SKM-1 treated with dmso at 0.1 percent for 144 hours (cell line): ENCODE data around the gene NFXL1.

ENCODE experiments used
- DNase-seq: peaks from one replicate; lab custom pipeline; 2025; ENCODE audit not compliant: unreplicated experiment; lab: John Stamatoyannopoulos, UW

The NFXL1 gene

GRCh38 chr4:47899639-47900038 lies 14.7 kb downstream of the NFXL1 start:
- DNase-seq, result no peak

- DNase-seq, result no peak
These were observed 22.5 kb downstream of the NFXL1 start for GRCh38 chr4:47891928-47892327.

GRCh38 chr4:47882228-47882627 lies 32.2 kb downstream of the NFXL1 start:
- DNase-seq, result no peak

GRCh38 chr4:47879458-47879857 lies 34.9 kb downstream of the NFXL1 start:
- no peak for DNase-seq

- DNase-seq, result no peak
These were observed 37.4 kb downstream of the NFXL1 start for GRCh38 chr4:47876784-47877546.

- no peak for DNase-seq
These were observed 38.1 kb downstream of the NFXL1 start for GRCh38 chr4:47876310-47876709.

- DNase-seq, result no peak
These were observed 40.4 kb downstream of the NFXL1 start for GRCh38 chr4:47873877-47874541.

GRCh38 chr4:47863486-47863885 lies 50.9 kb downstream of the NFXL1 start:
- no peak for DNase-seq

GRCh38 chr4:47862297-47862696 lies 52.1 kb downstream of the NFXL1 start:
- DNase-seq, result no peak

GRCh38 chr4:47860305-47860704 lies 54.1 kb downstream of the NFXL1 start:
- DNase-seq, result no peak

GRCh38 chr4:47858006-47858405 lies 56.4 kb downstream of the NFXL1 start:
- no peak for DNase-seq

- DNase-seq, result no peak
These were observed 57.7 kb downstream of the NFXL1 start for GRCh38 chr4:47856713-47857112.

GRCh38 chr4:47855350-47855749 lies 59.0 kb downstream of the NFXL1 start:
- DNase-seq, result no peak

- no peak for DNase-seq
These were observed 62.2 kb downstream of the NFXL1 start for GRCh38 chr4:47852136-47852535.

GRCh38 chr4:47849466-47849865 lies 64.9 kb downstream of the NFXL1 start:
- DNase-seq, result no peak

GRCh38 chr4:47848041-47848440 lies 66.3 kb downstream of the NFXL1 start:
- no peak for DNase-seq

GRCh38 chr4:47842985-47843384 lies 71.4 kb downstream of the NFXL1 start:
- DNase-seq, result no peak

- DNase-seq, result no peak
These were observed 74.1 kb downstream of the NFXL1 start for GRCh38 chr4:47840291-47840690.

GRCh38 chr4:47839259-47839658 lies 75.1 kb downstream of the NFXL1 start:
- no peak for DNase-seq

- no peak for DNase-seq
These were observed 75.9 kb downstream of the NFXL1 start for GRCh38 chr4:47838445-47838844.

GRCh38 chr4:47837908-47838294 lies 76.5 kb downstream of the NFXL1 start, which contains the start of gene CORIN:
CORIN (minus strand) TSS chr4:47838067; CDS start chr4:47837949, 118 bp downstream.
- DNase-seq, result no peak

GRCh38 chr4:47837094-47837907 lies 77.1 kb downstream of the NFXL1 start:
- no peak for DNase-seq
